ENCODE data around the gene POC1B.

POC1B gene

GRCh38 chr12:89424389-89424788 is 101.5 kb downstream of the POC1B start:
- no peak for DNase-seq (ENCODE audit: low read depth in 2 of 3, low spot score in 2 of 3)

DNA sequence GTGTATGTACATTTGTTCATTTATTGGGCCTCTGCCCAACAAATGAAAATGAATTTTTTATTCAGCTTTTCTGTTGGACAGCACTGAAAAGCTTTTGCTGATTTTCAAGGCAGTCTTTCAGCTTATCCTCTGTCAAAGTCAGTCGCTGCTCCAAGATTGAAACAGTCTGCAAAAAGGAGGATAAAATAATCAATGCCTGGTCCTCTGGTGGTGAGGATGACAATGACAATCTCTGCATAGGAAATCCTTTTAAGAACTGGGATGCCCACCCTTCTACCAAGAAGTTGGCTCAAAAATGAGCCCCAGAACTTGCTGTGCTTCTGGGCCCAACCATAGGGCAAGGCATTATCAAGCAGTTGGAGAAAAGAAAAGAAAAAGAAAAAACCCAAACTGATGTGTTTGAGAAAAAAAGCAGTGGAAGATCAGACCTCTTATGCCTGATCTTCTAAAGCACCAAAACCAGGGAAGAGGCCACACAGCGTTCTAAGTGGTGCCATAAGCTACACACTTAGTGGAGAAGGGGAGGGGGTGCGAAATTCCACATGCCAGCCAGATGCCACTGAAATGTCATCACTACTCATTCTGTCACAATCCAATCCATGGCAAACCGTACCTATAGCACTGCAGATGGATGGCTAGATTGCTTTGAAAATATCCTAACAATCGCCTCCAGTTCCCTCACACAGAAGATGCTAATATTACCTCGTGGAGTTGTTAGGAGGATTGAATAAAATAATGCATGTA is 104.6 kb downstream of the POC1B start:
- no peak for DNase-seq (ENCODE audit: low read depth in 2 of 3, low spot score in 2 of 3)

DNA sequence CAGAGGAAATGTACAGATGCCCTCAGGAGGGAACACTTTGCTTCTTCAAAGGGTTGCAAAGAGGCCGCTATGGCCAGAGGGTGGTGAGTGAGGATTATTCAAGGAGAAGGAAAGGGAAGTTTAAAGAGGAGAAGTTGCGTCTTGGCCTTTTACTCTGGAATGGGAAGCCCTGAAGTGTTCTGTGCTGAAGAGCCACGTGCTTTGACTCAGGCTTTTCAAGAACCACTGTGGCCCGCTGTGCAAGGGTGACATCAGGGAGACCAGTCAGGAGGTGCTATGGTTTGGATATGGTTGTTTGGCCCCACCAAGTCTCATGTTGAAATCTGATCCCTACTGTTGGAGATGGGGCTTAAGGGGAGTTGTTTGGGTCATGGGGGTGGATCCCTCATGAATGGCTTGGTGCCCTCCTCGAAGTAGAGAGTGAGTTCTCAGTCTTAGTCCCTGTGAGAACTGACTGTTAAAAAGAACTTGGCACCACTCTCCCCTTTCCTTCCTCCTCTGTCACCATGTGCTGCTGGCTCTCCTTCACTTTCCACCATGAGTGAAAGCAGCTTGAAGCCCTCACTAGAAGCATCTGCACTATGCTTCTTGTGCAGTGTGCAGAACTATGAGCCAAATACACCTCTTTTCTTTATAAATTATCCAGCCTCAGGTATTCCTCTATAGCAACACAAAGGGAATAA is 107.5 kb downstream of the POC1B start:
- no peak for DNase-seq (ENCODE audit: low read depth in 2 of 3, low spot score in 2 of 3)

DNA sequence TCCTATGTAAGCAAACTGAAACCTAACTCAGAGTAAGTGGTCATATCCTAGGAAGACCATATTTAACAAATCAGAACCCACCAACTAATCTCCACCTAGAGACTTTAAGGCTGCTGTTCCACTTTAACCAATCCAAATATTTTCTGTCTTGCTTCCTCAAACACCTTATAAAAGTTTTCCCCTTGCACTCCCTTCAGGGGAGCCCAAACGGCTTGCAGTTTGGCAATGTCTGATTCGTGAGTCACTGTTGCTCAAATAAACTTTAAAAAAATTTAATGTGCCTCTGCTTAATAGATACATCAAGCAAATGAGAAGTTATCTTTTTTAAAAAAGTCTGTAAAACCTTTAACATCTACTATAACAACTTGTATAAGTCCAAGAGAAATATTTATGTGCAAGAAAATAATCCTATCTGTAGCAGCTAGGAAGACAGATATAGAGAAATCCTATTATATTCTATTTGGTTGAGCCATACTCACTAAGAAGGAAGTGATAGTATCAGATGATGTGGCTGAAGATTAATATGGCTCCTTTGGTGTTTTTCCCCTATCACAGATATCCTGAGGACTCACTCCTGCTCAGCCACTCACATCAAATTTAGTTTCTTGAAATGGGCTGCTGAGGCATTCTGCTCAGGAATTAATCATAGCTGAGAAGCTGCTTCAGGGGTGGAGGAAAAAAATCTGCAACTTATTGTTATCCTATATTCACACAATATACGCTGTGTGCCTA is 108.4 kb downstream of the POC1B start:
- DNase-seq (ENCODE audit: low read depth in 2 of 3, low spot score in 2 of 3) = no peak

GRCh38 chr12:89416049-89416792 is 109.6 kb downstream of the POC1B start:
- DNase-seq (ENCODE audit: low read depth in 2 of 3, low spot score in 2 of 3) = no peak

GRCh38 chr12:89414851-89415250 is 111.0 kb downstream of the POC1B start:
- no peak for DNase-seq (ENCODE audit: low read depth in 2 of 3, low spot score in 2 of 3)

DNA sequence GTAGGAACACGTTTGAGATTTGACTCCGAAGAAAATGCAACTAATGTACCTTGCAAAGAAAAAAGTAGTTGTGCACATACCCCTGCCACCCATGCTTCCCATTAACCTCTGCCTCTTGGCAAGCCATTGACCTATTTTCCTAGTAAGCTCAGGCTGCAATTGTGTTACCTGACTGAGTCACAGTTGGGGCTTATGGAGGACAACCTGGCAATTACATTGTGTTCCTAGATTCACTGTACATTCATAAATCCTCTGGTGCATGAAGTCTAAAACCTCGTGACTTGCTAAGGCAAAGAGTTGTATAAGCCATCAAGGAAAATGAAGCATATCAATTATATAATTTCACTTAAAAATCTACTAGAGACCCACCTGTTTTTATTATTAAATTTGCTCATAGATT is 111.5 kb downstream of the POC1B start:
- DNase-seq (ENCODE audit: low read depth in 2 of 3, low spot score in 2 of 3) = no peak

DNA sequence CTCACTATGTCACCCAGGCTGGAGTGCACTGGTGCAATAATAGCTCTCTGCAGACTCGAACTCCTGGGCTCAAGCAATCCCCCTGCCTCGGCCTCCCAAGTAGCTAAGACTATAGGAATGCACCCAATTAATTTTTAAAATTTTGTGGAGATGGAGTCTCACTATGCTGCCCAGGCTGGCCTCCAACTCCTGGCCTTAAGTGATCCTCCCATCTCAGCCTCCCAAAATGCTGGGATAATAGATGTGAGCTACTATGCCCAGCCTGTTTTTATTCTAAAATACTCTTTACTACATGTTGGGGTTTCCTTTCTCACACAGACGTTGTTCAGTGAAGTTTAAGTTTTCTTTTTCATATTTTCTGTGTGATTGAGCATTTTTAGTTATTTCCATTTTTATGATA is 112.6 kb downstream of the POC1B start:
- no peak for DNase-seq (ENCODE audit: low read depth in 2 of 3, low spot score in 2 of 3)

DNA sequence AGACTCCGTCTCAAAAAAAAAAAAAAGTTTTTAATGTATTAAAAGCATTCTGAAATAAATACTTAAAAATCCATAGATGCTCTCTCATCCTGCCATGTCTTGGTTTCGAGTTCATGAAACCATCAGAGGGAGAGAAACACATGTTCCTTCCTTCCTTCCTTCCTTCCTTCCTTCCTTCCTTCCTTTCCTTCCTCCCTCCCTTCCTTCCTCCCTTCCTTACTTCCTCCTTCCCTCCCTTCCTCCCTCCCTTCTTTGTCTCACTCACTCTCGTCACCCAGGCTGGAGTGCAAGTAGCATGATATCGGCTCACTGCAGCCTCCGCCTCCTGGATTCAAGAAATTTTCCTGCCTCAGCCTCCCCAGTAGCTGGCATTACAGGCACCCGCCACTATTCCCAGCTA is 113.2 kb downstream of the POC1B start:
- no peak for DNase-seq (ENCODE audit: low read depth in 2 of 3, low spot score in 2 of 3)

DNA sequence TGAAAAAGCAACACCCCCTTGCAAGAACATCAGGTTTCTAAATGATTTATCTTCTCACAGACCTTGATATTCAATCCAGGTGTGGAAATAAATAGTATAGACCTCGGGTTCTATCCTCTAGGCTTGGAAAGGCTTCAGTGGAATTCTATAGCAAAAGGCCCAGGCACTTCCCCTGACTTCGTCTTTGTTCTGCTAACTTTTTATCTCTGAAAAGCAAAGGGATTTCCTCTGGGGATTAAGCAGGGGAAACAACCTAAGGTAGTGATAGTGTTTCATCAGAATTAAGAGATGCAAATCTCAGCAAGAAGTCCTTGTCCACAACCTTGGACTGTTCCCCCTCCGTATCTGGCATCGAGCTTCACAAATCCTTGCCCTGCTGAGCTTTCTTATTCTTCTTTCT is 114.0 kb downstream of the POC1B start:
- DNase-seq (ENCODE audit: low read depth in 2 of 3, low spot score in 2 of 3) = no peak

GRCh38 chr12:89411234-89411633 is 114.6 kb downstream of the POC1B start:
- DNase-seq (ENCODE audit: low read depth in 2 of 3, low spot score in 2 of 3) = no peak

DNA sequence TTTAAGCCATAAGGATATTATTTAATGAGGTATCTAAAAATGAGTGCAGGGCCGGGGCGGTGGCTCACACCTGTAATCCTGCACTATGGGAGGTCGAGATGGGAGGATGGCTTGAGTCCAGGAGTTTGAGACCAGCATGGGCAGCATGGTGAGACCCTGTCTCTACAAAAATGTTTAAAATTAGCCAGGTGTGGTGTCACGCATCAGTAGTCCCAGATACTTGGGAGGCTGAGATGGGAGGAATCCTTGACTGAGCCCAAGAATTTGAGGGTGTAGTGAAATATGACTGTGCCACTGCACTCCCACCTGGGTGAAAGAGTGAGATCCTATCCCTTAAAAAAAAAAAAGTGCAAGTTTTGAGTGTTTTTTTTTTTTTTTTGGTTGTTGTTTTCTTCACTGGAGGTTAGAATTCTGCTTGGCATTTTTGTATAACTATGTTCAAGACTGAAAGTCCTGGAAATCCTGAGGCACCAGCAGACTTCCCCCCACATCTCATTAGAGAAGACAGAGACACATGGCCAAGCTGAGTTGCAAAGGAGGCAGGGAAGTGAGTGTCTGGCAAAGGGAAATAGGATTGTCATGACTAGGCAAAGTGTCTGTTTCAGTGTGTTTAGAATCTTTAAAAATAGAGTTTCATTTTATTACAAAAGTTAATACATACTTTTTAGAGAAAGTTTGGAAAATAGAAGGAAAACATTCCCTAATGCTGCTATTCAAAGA is 120.1 kb downstream of the POC1B start:
- no peak for DNase-seq (ENCODE audit: low read depth in 2 of 3, low spot score in 2 of 3)

DNA sequence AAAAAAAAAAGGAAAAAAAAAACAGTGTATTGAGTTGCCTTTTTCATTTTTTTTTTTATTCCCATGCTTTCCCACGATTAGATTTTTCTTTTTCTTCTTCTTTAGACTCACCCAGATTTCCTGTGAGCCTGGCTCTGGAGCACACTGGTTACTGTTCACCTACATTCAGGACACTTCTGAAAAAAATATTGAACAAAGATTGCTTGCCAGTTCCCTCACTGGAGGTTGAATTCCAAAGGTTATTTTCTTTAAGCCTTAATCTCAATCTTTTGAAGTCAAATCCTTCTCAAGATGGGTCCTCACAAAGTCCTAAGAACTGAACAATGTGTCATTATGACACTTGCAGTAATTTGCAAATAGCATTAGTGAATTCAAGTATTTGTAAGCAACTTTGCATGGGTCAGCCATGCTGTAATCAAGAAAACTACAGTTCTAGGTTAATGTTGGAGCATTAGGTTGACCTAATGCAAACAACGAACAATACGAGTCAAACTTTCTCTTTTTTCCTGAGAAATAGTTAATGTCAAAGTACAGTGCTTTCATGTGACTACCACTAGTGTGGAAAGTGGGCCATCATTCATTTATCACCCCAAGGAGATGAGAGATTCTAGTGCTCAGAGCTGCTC is 124.3 kb downstream of the POC1B start:
- no peak for DNase-seq (ENCODE audit: low read depth in 2 of 3, low spot score in 2 of 3)

- no peak for DNase-seq (ENCODE audit: low read depth in 2 of 3, low spot score in 2 of 3)
Observed at GRCh38 chr12:89400415-89400814, 125.4 kb downstream of the POC1B start.

DNA sequence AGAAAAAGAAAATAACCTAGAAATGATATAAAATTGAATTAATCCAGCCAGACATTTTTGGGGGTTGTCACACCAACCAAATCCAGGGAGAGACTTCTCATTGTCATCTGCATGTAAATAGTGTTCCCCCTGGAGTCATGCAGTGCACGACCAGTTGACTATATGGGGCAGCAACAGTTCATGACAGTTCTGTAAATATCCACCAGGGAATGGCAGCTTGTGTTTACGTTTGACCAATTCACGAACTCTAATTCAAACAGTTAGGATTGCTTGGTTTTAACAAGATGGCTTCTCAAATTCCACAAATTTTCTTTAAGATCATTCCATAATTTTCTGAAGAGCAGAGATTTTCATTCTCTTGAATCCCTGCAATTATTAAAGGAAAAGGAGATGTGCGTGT is 130.1 kb downstream of the POC1B start:
- DNase-seq (ENCODE audit: low read depth in 2 of 3, low spot score in 2 of 3) = no peak

DNA sequence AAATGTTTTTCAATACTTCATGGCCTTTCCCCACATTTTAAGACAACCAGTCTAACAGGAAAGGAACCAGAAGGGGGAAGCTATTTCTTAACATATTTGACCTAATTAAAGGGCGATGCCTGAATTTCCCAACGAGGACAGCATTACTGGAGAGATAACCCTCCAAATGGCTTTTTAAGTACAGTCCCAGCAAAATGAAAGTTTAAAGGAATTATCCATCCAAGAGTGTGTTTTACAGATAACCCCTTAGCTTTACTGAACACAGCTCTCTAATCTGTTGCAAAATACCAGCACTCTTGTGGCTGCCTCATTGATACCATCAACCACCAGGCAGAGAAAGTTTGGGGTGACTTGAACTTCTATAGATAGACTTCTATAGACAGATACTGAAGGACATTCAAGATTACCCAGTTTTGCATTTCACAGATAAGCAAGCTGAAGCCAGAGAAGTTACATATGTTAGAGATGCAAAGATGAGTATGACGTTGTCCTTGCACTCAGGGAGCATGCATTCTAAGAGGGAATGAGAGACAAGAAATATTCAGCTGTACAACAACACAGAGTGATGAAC is 132.2 kb downstream of the POC1B start:
- no peak for DNase-seq (ENCODE audit: low read depth in 2 of 3, low spot score in 2 of 3)

DNA sequence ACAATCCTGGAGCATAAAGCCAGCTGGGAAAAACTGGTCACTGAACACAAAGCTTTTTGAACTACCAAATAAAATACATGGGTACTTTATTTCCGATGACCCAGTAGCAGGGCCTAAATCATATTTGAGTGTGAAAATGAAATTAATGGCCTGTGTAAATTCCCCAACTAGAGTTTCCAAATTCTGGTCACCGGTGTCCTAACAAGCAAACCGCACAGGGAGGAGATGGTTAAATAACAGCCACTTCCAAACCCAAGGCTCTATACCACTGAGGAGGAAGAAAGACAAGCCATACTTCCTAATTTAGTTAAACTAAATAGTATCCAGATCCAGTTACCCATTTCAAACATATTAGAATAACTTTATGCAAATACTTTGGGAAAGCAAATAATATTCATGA is 133.5 kb downstream of the POC1B start:
- no peak for DNase-seq (ENCODE audit: low read depth in 2 of 3, low spot score in 2 of 3)

GRCh38 chr12:89391726-89392336 is 134.0 kb downstream of the POC1B start:
- no peak for DNase-seq (ENCODE audit: low read depth in 2 of 3, low spot score in 2 of 3)

DNA sequence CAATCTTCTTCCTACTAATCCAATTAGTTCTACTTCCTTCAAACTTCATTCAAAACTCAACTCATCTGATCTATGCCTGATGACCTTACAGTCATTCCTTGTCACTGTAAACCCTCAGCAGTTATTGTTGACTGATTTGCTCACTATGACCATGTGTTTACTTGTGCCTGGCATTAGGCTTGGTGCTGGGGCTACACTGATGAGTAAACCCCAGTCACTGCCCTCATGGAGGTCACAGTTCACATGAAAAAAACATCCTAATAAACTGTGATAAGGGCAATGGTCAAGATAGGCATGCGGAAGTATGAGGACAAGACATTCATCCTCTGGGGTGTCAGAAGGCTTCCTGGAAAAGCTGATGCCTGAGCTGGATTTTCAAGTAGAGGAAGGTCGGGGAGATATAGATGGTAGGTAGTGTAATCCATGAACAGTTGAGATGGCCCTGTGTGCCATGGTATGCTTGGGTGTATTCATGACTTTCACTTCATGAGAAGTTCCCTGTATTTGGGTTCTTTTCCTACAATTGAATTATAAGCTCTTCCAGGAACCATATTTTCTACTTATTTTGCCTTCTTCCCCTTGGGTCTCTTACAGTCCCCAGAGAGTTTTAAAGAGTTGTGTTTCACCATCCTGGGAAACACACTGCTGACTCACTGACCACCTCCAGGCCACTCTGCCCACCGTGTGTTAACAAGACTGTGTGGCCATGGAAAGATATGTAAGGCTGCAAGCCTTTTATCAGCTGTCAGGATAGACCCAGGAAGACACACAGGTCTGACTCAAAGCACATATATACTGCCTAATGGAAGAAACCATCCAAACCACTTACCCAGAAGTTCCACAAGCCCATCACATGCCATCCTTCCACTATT is 134.8 kb downstream of the POC1B start:
- no peak for DNase-seq (ENCODE audit: low read depth in 2 of 3, low spot score in 2 of 3)
